ENCODE results near the gene MKLN1. TPM values are rescaled to one million over a fixed set of nuclear protein-coding genes. Genes with fewer than 3 reads are reported as not detected.
"Not testable (repeated sequence)": the region's sequence is repeated elsewhere in the genome, so short reads cannot be mapped to it uniquely, and the experiment has no call there.

The MKLN1 gene
- total RNA-seq, 4 donors from 2014 or later: 37.9 to 55.2 (median 41.3) TPM

DNA sequence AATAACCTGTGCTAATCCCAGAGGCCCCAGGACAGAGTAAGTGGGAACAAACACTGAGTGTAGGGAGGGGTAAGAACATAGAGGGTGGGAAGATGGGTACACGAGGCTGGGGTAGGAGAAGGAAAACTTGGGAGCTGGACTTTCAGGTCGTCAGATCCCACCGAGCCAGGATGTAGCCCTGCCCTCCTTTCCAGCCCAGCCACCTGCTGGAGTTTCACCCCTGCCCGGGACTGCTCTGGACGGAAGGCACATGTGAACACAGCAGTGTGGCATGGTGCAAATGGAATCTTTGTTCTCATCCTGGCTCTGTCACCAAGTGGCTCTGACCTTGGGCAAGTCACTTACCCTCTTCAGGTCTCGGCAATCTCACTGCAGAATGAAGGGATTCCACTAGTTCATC, 176.0 kb downstream of the MKLN1 start:
- Histone ChIP-seq H3K9me3 (no peaks in the 10 kb centered on the region), H3K27me3 (no peaks in the 10 kb centered on the region), H3K4me1 (peaks cover 29 to 42% (median 37%) of the 10 kb centered on the region in 4 donors), H3K27ac (replicated peaks in 1 of 4) (peak overlapping the region in 3 of 4 donors; percentile 54 to 61 (median 58)), H3K36me3 (peaks cover 0 to 91% (median 11%) of the 10 kb centered on the region in 4 donors), H3K4me3 (no peak overlapping the region)
- TF ChIP-seq POLR2A (IDR thresholded peaks at IDR 0.05; ENCODE audit: low read depth): no peak
- no peak for TF ChIP-seq CTCF (IDR thresholded peaks at IDR 0.05)
- no peak for TF ChIP-seq POLR2AphosphoS5 (IDR thresholded peaks at IDR 0.05)
- no peak for TF ChIP-seq EP300 (IDR thresholded peaks at IDR 0.05)
- 81% methylated on average over 6 of the region's 6 CpGs for WGBS
- DNase-seq (ENCODE audit: extremely low spot score): no peak
- intact Hi-C loops (cut with DNase I): no loop called here

GRCh38 chr7:131504157-131504899, 176.7 kb downstream of the MKLN1 start:
- no peak overlapping the region for H3K4me3 ChIP-seq
- H3K9me3 ChIP-seq: no peaks in the 10 kb centered on the region
- WGBS: 87% methylated on average over 13 of the region's 14 CpGs
- peaks cover 29 to 44% (median 42%) of the 10 kb centered on the region in 4 donors for H3K4me1 ChIP-seq
- TF ChIP-seq POLR2AphosphoS5 (IDR thresholded peaks at IDR 0.05): no peak
- TF ChIP-seq POLR2A (IDR thresholded peaks at IDR 0.05; ENCODE audit: low read depth): no peak
- no peak for TF ChIP-seq CTCF (IDR thresholded peaks at IDR 0.05)
- no peak for TF ChIP-seq EP300 (IDR thresholded peaks at IDR 0.05)
- no peaks in the 10 kb centered on the region for H3K27me3 ChIP-seq
- intact Hi-C loops (cut with DNase I): no loop called here
- no peak for DNase-seq (ENCODE audit: extremely low spot score)
- H3K27ac ChIP-seq (replicated peaks in 1 of 4): no peak overlapping the region
- peaks cover 0 to 92% (median 9%) of the 10 kb centered on the region in 4 donors for H3K36me3 ChIP-seq

GRCh38 chr7:131505037-131505620, 177.5 kb downstream of the MKLN1 start:
- H3K9me3 ChIP-seq; H3K27me3 ChIP-seq; H3K27ac ChIP-seq (replicated peaks in 1 of 4); DNase-seq (ENCODE audit: extremely low spot score); H3K4me3 ChIP-seq; intact Hi-C loops (cut with DNase I): not testable (repeated sequence)
- H3K4me1 ChIP-seq: peaks cover 29 to 44% (median 42%) of the 10 kb centered on the region in 4 donors
- peaks cover 0 to 92% (median 10%) of the 10 kb centered on the region in 4 donors for H3K36me3 ChIP-seq
- 97% methylated on average over 6 of the region's 8 CpGs for WGBS

- Histone ChIP-seq H3K27me3 (no peaks in the 10 kb centered on the region), H3K27ac (replicated peaks in 1 of 4) (no peak overlapping the region), H3K9me3 (no peaks in the 10 kb centered on the region), H3K4me3 (no peak overlapping the region), H3K36me3 (peaks cover 0 to 92% (median 11%) of the 10 kb centered on the region in 4 donors), H3K4me1 (peaks cover 29 to 44% (median 42%) of the 10 kb centered on the region in 4 donors)
- TF ChIP-seq CTCF (IDR thresholded peaks at IDR 0.05): no peak
- no peak for TF ChIP-seq POLR2A (IDR thresholded peaks at IDR 0.05; ENCODE audit: low read depth)
- TF ChIP-seq EP300 (IDR thresholded peaks at IDR 0.05): no peak
- no peak for TF ChIP-seq POLR2AphosphoS5 (IDR thresholded peaks at IDR 0.05)
- 91% methylated on average over 25 of the region's 30 CpGs for WGBS
- DNase-seq (ENCODE audit: extremely low spot score): no peak
- intact Hi-C loops (cut with DNase I): no loop called here
Observed at GRCh38 chr7:131505636-131506557, 178.2 kb downstream of the MKLN1 start.

GRCh38 chr7:131506597-131506996, 178.9 kb downstream of the MKLN1 start:
- DNase-seq (ENCODE audit: extremely low spot score): no peak
- intact Hi-C loops (cut with DNase I): no loop called here
- peaks cover 29 to 46% (median 43%) of the 10 kb centered on the region in 4 donors for H3K4me1 ChIP-seq
- 85% methylated on average over 18 of the region's 18 CpGs for WGBS
- H3K27ac ChIP-seq (replicated peaks in 1 of 4): no peak overlapping the region
- no peaks in the 10 kb centered on the region for H3K9me3 ChIP-seq
- H3K36me3 ChIP-seq: peaks cover 0 to 95% (median 12%) of the 10 kb centered on the region in 4 donors
- no peaks in the 10 kb centered on the region for H3K27me3 ChIP-seq
- H3K4me3 ChIP-seq: no peak overlapping the region
- TF ChIP-seq CTCF (IDR thresholded peaks at IDR 0.05) (no peak), POLR2AphosphoS5 (IDR thresholded peaks at IDR 0.05) (no peak), POLR2A (IDR thresholded peaks at IDR 0.05; ENCODE audit: low read depth) (no peak), EP300 (IDR thresholded peaks at IDR 0.05) (no peak)

Measured in esophagus muscularis mucosa (tissue), 4 donors.